ENCODE data around the gene GOLGA2. TPM values are rescaled to one million over a fixed set of nuclear protein-coding genes. Genes with fewer than 3 reads are reported as not detected.

GOLGA2 gene
- polyA plus RNA-seq, 1 of the 3 experiments (the other 2 are of a cell fraction) = 103 TPM

GRCh38 chr9:128259156-128259555 is 16.7 kb downstream of the GOLGA2 start:
- H4K20me1 ChIP-seq (ENCODE audit: insufficient read depth) = no peaks in the 10 kb centered on the region
- ChIA-PET CTCF (no interaction called here), POLR2A (interaction anchor here (1.7 kb wide), 1 partner anchor 10 kb away, joined by 5 read pairs; no protein-coding TSS in a partner anchor)
- H3K9ac ChIP-seq = no peak overlapping the region
- no peaks in the 10 kb centered on the region for H3K27me3 ChIP-seq (ENCODE audit: insufficient read depth)
- no CpG with 5 or more reads among the region's 9 CpGs for WGBS (ENCODE audit: low lambda C conversion rate)
- H3K4me3 ChIP-seq (ENCODE audit: low read depth in 2 of 2, low read length in 1 of 2) = no peak overlapping the region
- H3K4me2 ChIP-seq = no peak overlapping the region
- TF ChIP-seq CHD2 (IDR thresholded peaks at IDR 0.05; ENCODE audit: low read length, partially characterized antibody) = no peak
- no peak for TF ChIP-seq JUND (IDR thresholded peaks at IDR 0.05)
- TF ChIP-seq USF1 (IDR thresholded peaks at IDR 0.05; ENCODE audit: borderline replicate concordance, low read depth) = no peak
- TF ChIP-seq POLR2AphosphoS5 (IDR thresholded peaks at IDR 0.05; ENCODE audit: low read depth, low read length) = no peak
- TF ChIP-seq MXI1 (IDR thresholded peaks at IDR 0.05; ENCODE audit: low read depth, low read length) = no peak
- TF ChIP-seq RFX5 (IDR thresholded peaks at IDR 0.05; ENCODE audit: low read length) = no peak
- TF ChIP-seq MEF2A (IDR thresholded peaks at IDR 0.05; ENCODE audit: borderline replicate concordance, low read depth) = no peak
- TF ChIP-seq, protein P1, sequence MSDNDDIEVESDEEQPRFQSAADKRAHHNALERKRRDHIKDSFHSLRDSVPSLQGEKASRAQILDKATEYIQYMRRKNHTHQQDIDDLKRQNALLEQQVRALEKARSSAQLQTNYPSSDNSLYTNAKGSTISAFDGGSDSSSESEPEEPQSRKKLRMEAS (IDR thresholded peaks at IDR 0.05; ENCODE audit: low read depth) = no peak
- TF ChIP-seq TAF1 (IDR thresholded peaks at IDR 0.05; ENCODE audit: borderline replicate concordance, low read depth, low read length) = no peak
- TF ChIP-seq USF2 (IDR thresholded peaks at IDR 0.05; ENCODE audit: borderline replicate concordance, low read depth, low read length) = no peak
- TF ChIP-seq, protein P2, sequence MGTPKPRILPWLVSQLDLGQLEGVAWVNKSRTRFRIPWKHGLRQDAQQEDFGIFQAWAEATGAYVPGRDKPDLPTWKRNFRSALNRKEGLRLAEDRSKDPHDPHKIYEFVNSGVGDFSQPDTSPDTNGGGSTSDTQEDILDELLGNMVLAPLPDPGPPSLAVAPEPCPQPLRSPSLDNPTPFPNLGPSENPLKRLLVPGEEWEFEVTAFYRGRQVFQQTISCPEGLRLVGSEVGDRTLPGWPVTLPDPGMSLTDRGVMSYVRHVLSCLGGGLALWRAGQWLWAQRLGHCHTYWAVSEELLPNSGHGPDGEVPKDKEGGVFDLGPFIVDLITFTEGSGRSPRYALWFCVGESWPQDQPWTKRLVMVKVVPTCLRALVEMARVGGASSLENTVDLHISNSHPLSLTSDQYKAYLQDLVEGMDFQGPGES (IDR thresholded peaks at IDR 0.05; ENCODE audit: low read depth, low read length) = no peak
- TF ChIP-seq ELF1 (IDR thresholded peaks at IDR 0.05) = no peak
- TF ChIP-seq RAD21 (IDR thresholded peaks at IDR 0.05; ENCODE audit: low read length) = no peak
- no peak for TF ChIP-seq SMC3 (IDR thresholded peaks at IDR 0.05; ENCODE audit: low read depth, low read length)
- TF ChIP-seq, protein P3, sequence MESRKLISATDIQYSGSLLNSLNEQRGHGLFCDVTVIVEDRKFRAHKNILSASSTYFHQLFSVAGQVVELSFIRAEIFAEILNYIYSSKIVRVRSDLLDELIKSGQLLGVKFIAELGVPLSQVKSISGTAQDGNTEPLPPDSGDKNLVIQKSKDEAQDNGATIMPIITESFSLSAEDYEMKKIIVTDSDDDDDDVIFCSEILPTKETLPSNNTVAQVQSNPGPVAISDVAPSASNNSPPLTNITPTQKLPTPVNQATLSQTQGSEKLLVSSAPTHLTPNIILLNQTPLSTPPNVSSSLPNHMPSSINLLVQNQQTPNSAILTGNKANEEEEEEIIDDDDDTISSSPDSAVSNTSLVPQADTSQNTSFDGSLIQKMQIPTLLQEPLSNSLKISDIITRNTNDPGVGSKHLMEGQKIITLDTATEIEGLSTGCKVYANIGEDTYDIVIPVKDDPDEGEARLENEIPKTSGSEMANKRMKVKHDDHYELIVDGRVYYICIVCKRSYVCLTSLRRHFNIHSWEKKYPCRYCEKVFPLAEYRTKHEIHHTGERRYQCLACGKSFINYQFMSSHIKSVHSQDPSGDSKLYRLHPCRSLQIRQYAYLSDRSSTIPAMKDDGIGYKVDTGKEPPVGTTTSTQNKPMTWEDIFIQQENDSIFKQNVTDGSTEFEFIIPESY (IDR thresholded peaks at IDR 0.05; ENCODE audit: borderline replicate concordance, low read depth) = no peak
- no peak for TF ChIP-seq TEAD4 (IDR thresholded peaks at IDR 0.05; ENCODE audit: borderline replicate concordance, insufficient read depth)
- no peak for TF ChIP-seq GATA2 (CRISPR knock-in tag; IDR thresholded peaks at IDR 0.05)
- no peak for TF ChIP-seq YY1 (IDR thresholded peaks at IDR 0.05; ENCODE audit: low read depth)
- TF ChIP-seq NFIC (IDR thresholded peaks at IDR 0.05; ENCODE audit: borderline replicate concordance) = no peak
- H3K79me2 ChIP-seq (ENCODE audit: insufficient read depth) = no peaks in the 10 kb centered on the region
- H3K4me1 ChIP-seq (ENCODE audit: control insufficient read depth in 1 of 2, insufficient read depth in 2 of 2, low read depth in 1 of 2, low read length in 1 of 2) = peaks cover 0 to 4% of the 10 kb centered on the region in 2 experiments; a peak in 1 of 4 replicates
- no peaks in the 10 kb centered on the region for H3K9me3 ChIP-seq
- peaks cover 25% of the 10 kb centered on the region for H3F3A ChIP-seq (replicated peaks; ENCODE audit: insufficient read depth)
- no peak for DNase-seq
- H3K27ac ChIP-seq (ENCODE audit: low read depth in 2 of 2, low read length in 1 of 2) = no peak overlapping the region
- no peaks in the 10 kb centered on the region for H3K9me2 ChIP-seq
- peaks cover 32 to 59% of the 10 kb centered on the region in 2 experiments for H3K36me3 ChIP-seq (replicated peaks in 1 of 2; ENCODE audit: control insufficient read depth in 1 of 2, insufficient read depth in 2 of 2, low read length in 1 of 2)
- no peak overlapping the region for H2AFZ ChIP-seq (ENCODE audit: low read depth)
